CD8-positive, alpha-beta memory T cell (primary cell): ENCODE results near the gene NOX4. TPM values are rescaled to one million over a fixed set of nuclear protein-coding genes. Genes with fewer than 3 reads are reported as not detected.
"Not testable (repeated sequence)": the region's sequence is repeated elsewhere in the genome, so short reads cannot be mapped to it uniquely, and the experiment has no call there.

ENCODE experiments used
- CTCF ChIA-PET: fragments of 350-600 bp; sonication (Branson Sonifier 250); formaldehyde crosslinking; loops from one replicate; lab custom pipeline; 2021; ENCODE audit warnings: antibody characterized with exemption; lab: Charles Lee
- POLR2A ChIA-PET: fragments of 350-600 bp; sonication (Branson Sonifier 250); formaldehyde crosslinking; loops from one replicate; lab custom pipeline; 2021; ENCODE audit warnings: antibody characterized with exemption; lab: Charles Lee
- DNase-seq, 5 donors: peaks; one replicate each; pipeline versions ENCODE4 v3.0.0 to v3.0.0-alpha.2; 2020 to 2022; ENCODE audit warnings: mixed read lengths in 1 of 5
- H3K27ac ChIP-seq: one replicate; pipeline ENCODE4 v1.7.0; 2013; ENCODE audit warnings: low read depth, mild to moderate bottlenecking, low read length, moderate library complexity
- H3K27me3 ChIP-seq: 2 replicates; pipeline ENCODE4 v1.7.0; 2013; ENCODE audit warnings: low read length, mild to moderate bottlenecking; ENCODE audit not compliant: insufficient read depth, poor library complexity, severe bottlenecking
- H3K36me3 ChIP-seq: 2 replicates; pipeline ENCODE4 v1.7.0; 2013; ENCODE audit warnings: mild to moderate bottlenecking, low read length, moderate library complexity; ENCODE audit not compliant: insufficient read depth
- H3K4me1 ChIP-seq: 2 replicates; pipeline ENCODE4 v1.7.0; 2013; ENCODE audit warnings: mild to moderate bottlenecking, low read length, moderate library complexity; ENCODE audit not compliant: insufficient read depth
- H3K4me3 ChIP-seq: 2 replicates; pipeline ENCODE4 v1.7.0; 2013; ENCODE audit warnings: mild to moderate bottlenecking, low read length
- H3K9me3 ChIP-seq: 2 replicates; pipeline ENCODE4 v1.7.0; 2013; ENCODE audit warnings: mild to moderate bottlenecking, low read length
- H3K27ac Mint-ChIP-seq, 8 donors: one replicate each; pipeline ENCODE4 v1.8.0; 2020 to 2021; ENCODE audit warnings: mixed read lengths in 8 of 8, mild to moderate bottlenecking in 6 of 8, inconsistent platforms in 3 of 8, moderate library complexity in 3 of 8
- H3K27me3 Mint-ChIP-seq, 2 donors: one replicate each; pipeline ENCODE4 v1.8.0; 2020 to 2021; ENCODE audit warnings: mixed read lengths in 2 of 2, mild to moderate bottlenecking in 1 of 2, moderate library complexity in 1 of 2
- H3K36me3 Mint-ChIP-seq, 3 donors: one replicate each; pipeline ENCODE4 v1.8.0; 2020 to 2021; ENCODE audit warnings: mixed read lengths in 3 of 3, inconsistent platforms in 1 of 3, mild to moderate bottlenecking in 1 of 3
- H3K4me1 Mint-ChIP-seq, 3 donors: one replicate each; pipeline ENCODE4 v1.8.0; 2020 to 2021; ENCODE audit warnings: mixed read lengths in 3 of 3, inconsistent platforms in 1 of 3, mild to moderate bottlenecking in 1 of 3
- H3K4me3 Mint-ChIP-seq, 7 donors: one replicate each; pipeline ENCODE4 v1.8.0; 2020 to 2021; ENCODE audit warnings: mixed read lengths in 7 of 7, mild to moderate bottlenecking in 6 of 7, moderate library complexity in 4 of 7, inconsistent platforms in 2 of 7
- H3K9me3 Mint-ChIP-seq, 5 donors: one replicate each; pipeline ENCODE4 v1.8.0; 2020 to 2022; ENCODE audit warnings: mixed read lengths in 5 of 5, mild to moderate bottlenecking in 3 of 5, moderate library complexity in 2 of 5, inconsistent platforms in 1 of 5
- polyA plus RNA-seq: library from polyadenylated mRNA; unstranded; fragments of 300-500 nt; fragmentation: Illumina TruSeq; gene quantifications from one replicate; pipeline ENCODE4 v1.2.3, GENCODE V29; 2021
- total RNA-seq, 2 experiments: library from RNA; stranded (reverse); gene quantifications; one replicate each; pipeline ENCODE4 v1.2.3, GENCODE V29; 2021

The NOX4 gene
- total and polyA plus RNA-seq, 3 experiments from 2014 or later = not detected

DNA sequence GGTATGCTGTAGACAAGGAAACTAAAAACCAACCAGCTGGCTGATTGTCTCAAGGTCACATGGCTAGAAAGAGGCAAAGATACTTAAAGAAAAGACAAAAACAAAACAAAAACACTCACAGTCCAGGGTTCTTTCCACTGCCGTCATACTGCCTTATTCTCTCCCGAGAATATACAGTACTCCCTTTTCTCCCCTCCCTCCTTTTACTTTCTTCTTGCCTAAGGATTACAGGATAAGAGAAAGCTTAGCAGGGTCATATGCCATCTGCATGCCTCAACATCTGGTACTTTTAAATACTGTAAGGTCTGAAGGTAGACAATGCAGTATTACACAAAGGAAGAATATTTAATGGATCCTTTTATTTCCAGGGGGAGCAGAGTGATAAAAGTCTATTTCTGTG, 126.3 kb downstream of the NOX4 start:
- H3K4me1 Mint-ChIP-seq, POLR2A ChIA-PET, CTCF ChIA-PET: not testable (repeated sequence)

DNA sequence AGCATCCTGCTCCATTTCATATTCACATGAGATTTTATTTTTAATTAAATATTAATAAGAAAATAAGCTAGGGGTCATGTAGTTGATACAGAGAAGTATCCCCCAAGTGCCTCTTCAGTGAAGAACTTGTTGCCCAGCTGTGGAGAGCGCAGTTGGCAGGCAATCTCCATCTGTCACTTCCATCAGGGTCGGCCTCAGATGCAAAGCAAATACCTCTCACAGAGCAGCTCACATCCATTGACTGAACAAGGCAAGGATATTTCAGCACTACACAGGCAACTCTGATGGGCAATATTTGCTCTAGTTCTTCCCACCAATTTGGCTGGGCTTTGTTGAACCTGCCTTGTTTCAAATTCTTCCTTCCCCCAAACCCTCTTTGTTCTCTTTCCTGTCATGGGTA, 129.4 kb downstream of the NOX4 start:
- Mint-ChIP-seq H3K9me3 (peaks cover 0 to 2% (median 0%) of the 10 kb centered on the region in 5 donors), H3K4me1 (no peaks in the 10 kb centered on the region), H3K4me3 (no peak overlapping the region), H3K36me3 (no peaks in the 10 kb centered on the region), H3K27ac (no peak overlapping the region), H3K27me3 (no peaks in the 10 kb centered on the region)
- Histone ChIP-seq H3K4me1 (no peaks in the 10 kb centered on the region), H3K27ac (no peak overlapping the region), H3K9me3 (no peaks in the 10 kb centered on the region), H3K36me3 (no peaks in the 10 kb centered on the region), H3K27me3 (no peaks in the 10 kb centered on the region), H3K4me3 (no peak overlapping the region)
- CTCF ChIA-PET = no interaction called here
- POLR2A ChIA-PET = no interaction called here
- DNase-seq = no peak

More for the DNA sequence above, 126.3 kb downstream of the NOX4 start:
- H3K9me3 Mint-ChIP-seq, H3K36me3 Mint-ChIP-seq, H3K4me1 ChIP-seq, H3K27me3 Mint-ChIP-seq, H3K4me3 ChIP-seq, DNase-seq, H3K4me3 Mint-ChIP-seq, H3K27me3 ChIP-seq, H3K36me3 ChIP-seq, H3K9me3 ChIP-seq, H3K27ac ChIP-seq, H3K27ac Mint-ChIP-seq: not testable (repeated sequence)

GRCh38 chr11:89359208-89359607, 132.0 kb downstream of the NOX4 start:
- H3K36me3 Mint-ChIP-seq, H3K9me3 ChIP-seq, H3K9me3 Mint-ChIP-seq, H3K27ac Mint-ChIP-seq, H3K27me3 ChIP-seq, CTCF ChIA-PET, H3K27ac ChIP-seq, DNase-seq, POLR2A ChIA-PET, H3K4me3 ChIP-seq, H3K27me3 Mint-ChIP-seq, H3K36me3 ChIP-seq, H3K4me3 Mint-ChIP-seq, H3K4me1 Mint-ChIP-seq, H3K4me1 ChIP-seq: not testable (repeated sequence)

DNA sequence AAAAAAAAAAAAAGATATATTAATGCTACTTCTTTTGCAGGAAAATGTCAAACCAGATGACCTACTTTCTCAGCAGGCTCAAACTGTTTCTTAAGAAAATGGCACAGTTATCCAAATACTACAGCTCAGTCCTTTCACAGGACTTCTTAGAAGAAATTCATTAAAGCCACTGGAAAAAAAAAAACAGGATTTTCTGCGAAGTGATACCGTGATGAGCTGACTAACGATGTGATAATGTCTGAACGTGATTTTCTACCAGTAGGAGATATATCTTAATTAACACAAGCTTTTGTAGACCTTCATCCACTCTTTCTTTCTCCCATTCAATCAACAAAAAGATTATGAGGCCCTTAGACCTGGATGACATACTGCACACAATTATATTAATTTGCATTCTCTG, 132.4 kb downstream of the NOX4 start:
- no peaks in the 10 kb centered on the region for H3K36me3 ChIP-seq
- H3K27me3 Mint-ChIP-seq = no peaks in the 10 kb centered on the region
- CTCF ChIA-PET = no interaction called here

GRCh38 chr11:89355646-89356045, 135.5 kb downstream of the NOX4 start:
- Histone ChIP-seq H3K9me3 (no peaks in the 10 kb centered on the region), H3K27me3 (no peaks in the 10 kb centered on the region), H3K36me3 (no peaks in the 10 kb centered on the region), H3K4me3 (no peak overlapping the region), H3K27ac (no peak overlapping the region), H3K4me1 (no peaks in the 10 kb centered on the region)
- Mint-ChIP-seq H3K4me3 (no peak overlapping the region), H3K27me3 (no peaks in the 10 kb centered on the region), H3K36me3 (no peaks in the 10 kb centered on the region), H3K4me1 (no peaks in the 10 kb centered on the region), H3K27ac (no peak overlapping the region), H3K9me3 (peaks cover 0 to 2% (median 0%) of the 10 kb centered on the region in 5 donors)
- no peak for DNase-seq
- POLR2A ChIA-PET = no interaction called here
- CTCF ChIA-PET = no interaction called here

More for the DNA sequence above, 132.4 kb downstream of the NOX4 start:
- Histone ChIP-seq H3K27me3 (no peaks in the 10 kb centered on the region), H3K4me1 (no peaks in the 10 kb centered on the region), H3K27ac (no peak overlapping the region), H3K4me3 (no peak overlapping the region), H3K9me3 (no peaks in the 10 kb centered on the region)
- no peaks in the 10 kb centered on the region for H3K4me1 Mint-ChIP-seq
- no peaks in the 10 kb centered on the region for H3K36me3 Mint-ChIP-seq
- no peak overlapping the region for H3K27ac Mint-ChIP-seq
- H3K4me3 Mint-ChIP-seq = no peak overlapping the region
- H3K9me3 Mint-ChIP-seq = peaks cover 0 to 2% (median 0%) of the 10 kb centered on the region in 5 donors
- DNase-seq = no peak
- POLR2A ChIA-PET = no interaction called here

GRCh38 chr11:89354513-89354912, 136.7 kb downstream of the NOX4 start:
- H3K27me3 Mint-ChIP-seq, H3K27ac ChIP-seq, DNase-seq, POLR2A ChIA-PET, H3K27me3 ChIP-seq, H3K4me3 Mint-ChIP-seq, H3K9me3 Mint-ChIP-seq, H3K36me3 ChIP-seq, H3K4me1 ChIP-seq, H3K36me3 Mint-ChIP-seq, CTCF ChIA-PET, H3K9me3 ChIP-seq, H3K4me3 ChIP-seq, H3K4me1 Mint-ChIP-seq, H3K27ac Mint-ChIP-seq: not testable (repeated sequence)

DNA sequence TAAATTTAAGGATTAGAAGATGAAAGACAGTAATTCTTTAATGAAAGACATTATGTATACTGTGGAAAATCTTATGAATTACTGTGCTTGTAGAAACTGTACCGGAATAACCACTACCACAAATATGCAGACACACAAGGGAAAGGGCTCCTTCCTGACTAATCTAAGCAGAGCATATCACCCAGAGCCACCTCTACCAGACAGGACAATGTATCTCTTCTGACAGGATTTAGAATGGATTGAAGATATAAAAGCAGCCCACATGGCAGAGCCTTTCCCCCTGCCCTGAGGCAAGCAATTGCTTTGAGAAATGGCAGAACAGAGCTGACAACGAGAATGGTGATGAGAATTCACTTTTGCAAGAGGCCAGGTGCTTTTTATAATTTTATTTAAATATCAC, 144.1 kb downstream of the NOX4 start:
- Mint-ChIP-seq H3K36me3 (no peaks in the 10 kb centered on the region), H3K4me3 (no peak overlapping the region), H3K9me3 (peaks cover 0 to 6% (median 0%) of the 10 kb centered on the region in 5 donors), H3K4me1 (no peaks in the 10 kb centered on the region), H3K27me3 (peaks cover 0 to 2% of the 10 kb centered on the region in 2 donors), H3K27ac (no peak overlapping the region)
- H3K4me3 ChIP-seq = no peak overlapping the region
- H3K27ac ChIP-seq = no peak overlapping the region
- H3K36me3 ChIP-seq = no peaks in the 10 kb centered on the region
- no peaks in the 10 kb centered on the region for H3K27me3 ChIP-seq
- H3K4me1 ChIP-seq = no peaks in the 10 kb centered on the region
- CTCF ChIA-PET = no interaction called here
- no peak for DNase-seq
- no peaks in the 10 kb centered on the region for H3K9me3 ChIP-seq
- POLR2A ChIA-PET = no interaction called here

DNA sequence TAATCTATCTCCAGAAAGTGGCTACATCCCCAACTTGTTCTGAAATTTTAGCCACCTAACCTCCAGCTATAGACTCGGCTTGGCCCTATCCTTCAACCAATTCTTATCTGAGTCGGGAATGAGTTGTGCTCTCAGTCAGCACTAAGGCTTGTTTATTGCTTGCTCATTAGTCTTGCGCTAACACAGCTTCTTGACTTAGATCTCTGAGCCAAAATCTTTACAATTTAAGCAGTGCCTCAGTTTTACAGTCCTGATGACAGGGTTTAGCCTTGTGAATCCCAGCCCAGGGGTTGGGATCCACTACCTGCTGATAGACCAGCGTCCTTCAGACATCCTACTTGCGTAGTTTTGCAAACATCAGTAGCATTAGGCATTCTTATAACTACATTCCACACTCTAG, 144.6 kb downstream of the NOX4 start:
- Mint-ChIP-seq H3K9me3 (peaks cover 0 to 6% (median 0%) of the 10 kb centered on the region in 5 donors), H3K27me3 (peaks cover 0 to 2% of the 10 kb centered on the region in 2 donors), H3K36me3 (no peaks in the 10 kb centered on the region), H3K27ac (no peak overlapping the region), H3K4me1 (no peaks in the 10 kb centered on the region), H3K4me3 (no peak overlapping the region)
- H3K9me3 ChIP-seq = no peaks in the 10 kb centered on the region
- POLR2A ChIA-PET = no interaction called here
- no peaks in the 10 kb centered on the region for H3K36me3 ChIP-seq
- H3K27me3 ChIP-seq = no peaks in the 10 kb centered on the region
- H3K4me3 ChIP-seq = no peak overlapping the region
- no peak for DNase-seq
- CTCF ChIA-PET = no interaction called here
- no peak overlapping the region for H3K27ac ChIP-seq
- H3K4me1 ChIP-seq = no peaks in the 10 kb centered on the region
